Activated CD4-positive, alpha-beta T cell treated with anti-CD3 and anti-CD28 coated beads, Interleukin-2, Interleukin-4, amounts not matched to agents 100 ng/mL and 50 ng/mL, durations not matched to agents 16 hours and 8 hours (primary cell): ENCODE measurements around the gene SHISA7.
"Not testable (repeated sequence)": the region's sequence is repeated elsewhere in the genome, so short reads cannot be mapped to it uniquely, and the experiment has no call there.

Experiments
- DNase-seq: peaks from one replicate; pipeline ENCODE4 v3.0.0-alpha.2; 2020; ENCODE audit warnings: low spot score

SHISA7 gene

DNA sequence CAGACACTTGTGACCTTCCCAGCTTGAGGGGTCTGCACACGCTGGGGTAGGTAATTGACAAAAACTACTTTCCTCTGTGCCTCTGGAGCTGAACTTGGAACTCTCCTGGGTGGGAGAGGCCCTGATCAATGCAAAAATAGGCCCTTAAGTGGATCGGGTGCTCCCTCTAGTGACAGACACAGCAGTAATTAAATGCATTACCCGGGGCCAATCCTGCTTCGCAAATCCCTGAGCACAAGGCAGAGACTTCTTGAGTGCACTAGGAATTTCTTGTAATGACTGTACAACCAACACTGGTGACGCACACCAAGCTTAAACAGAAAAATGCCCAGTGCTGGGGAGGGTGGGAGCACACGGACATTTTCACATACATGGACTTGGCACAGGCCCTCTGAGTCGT is 24.9 kb downstream of the SHISA7 start:
- peak; percentile 57 for DNase-seq

DNA sequence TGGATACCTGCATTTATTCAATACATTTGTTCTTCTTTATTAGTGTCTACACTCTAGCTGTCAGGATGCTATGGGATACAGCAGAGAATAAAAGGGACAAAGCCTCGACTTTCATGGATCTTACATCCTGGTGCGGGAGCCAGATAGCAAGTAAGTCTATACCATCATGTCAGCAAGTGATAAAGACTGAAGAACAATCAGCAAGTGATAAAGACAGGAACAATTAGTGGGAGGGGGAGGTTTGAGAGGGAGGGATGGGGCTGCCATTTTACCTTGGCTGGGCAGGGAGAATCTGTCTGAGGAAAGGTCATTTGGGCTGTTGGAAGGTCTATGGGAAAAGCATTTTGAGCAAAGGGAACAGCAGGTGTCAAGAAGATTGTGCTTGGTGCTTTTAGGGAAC is 32.9 kb downstream of the SHISA7 start:
- DNase-seq: no peak

DNA sequence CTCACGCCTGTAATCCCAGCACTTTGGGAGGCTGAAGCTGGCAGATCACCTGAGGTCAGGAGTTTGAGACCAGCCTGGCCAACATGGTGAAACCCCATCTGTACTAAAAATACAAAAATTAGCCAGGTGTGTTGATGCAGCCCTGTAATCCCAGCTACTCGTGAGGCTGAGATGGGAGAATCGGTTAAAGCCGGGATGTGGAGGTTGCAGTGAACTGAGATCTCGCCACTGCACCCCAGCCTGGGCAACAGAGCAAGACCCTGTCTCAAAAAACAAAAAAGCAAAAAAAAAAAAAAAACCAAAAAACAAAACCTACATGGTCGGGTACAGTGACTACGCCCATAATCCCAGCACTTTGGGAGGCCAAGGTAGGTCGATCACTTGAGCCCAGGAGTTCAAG is 33.9 kb downstream of the SHISA7 start:
- not testable (repeated sequence) for DNase-seq

DNA sequence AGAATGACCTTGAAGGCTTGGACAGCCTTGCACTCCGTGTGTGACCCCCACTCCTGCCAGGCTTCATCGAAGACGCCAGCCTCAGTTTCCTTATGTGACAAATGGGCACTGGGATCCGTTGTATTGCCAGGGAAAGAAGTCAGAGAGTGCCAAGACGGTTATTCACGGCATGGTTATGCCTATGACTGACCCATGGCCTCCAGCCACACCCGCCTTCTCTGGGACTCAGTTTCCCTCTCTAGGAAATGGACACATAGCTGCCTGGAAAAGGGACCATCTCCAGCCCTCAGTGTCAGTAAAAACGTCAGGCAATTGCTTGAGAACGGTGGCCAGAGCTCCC is 34.6 kb downstream of the SHISA7 start:
- DNase-seq: no peak

DNA sequence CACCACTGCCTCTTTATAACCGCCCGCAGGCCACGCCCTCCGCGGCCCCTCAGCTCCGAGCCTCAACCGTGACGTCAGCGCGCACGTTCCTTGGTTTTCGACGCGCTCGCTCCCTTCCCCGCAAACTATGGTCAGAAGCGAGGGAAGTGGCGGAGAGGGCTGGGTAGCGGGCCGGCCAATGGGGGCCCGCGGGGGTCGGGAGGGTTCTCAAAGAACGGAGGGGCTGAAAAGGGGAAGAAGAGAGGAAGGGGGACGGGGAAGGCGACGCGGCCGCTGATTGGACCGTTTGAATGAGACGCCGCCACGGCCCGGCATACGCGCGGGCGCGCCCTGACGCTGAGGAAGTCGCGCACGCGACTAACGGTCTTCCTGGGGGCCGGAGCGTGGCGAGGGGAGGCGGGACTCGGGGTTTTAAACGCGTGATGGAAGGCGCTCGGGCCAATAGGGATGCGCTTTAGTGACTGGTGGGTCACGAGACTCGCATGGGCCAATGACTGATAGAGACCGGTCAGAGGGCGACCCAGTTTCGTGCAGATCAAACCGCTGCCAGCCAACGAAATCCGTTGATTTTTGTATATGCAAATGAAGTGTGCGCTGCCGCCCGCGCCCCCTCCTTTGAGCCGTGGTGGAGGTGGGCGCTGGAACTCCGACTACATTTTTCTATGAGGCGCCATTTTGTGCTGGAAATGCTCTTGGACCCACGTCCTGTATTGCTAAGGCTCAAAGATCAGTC is 35.1 kb downstream of the SHISA7 start:
- DNase-seq: peak; percentile 98

DNA sequence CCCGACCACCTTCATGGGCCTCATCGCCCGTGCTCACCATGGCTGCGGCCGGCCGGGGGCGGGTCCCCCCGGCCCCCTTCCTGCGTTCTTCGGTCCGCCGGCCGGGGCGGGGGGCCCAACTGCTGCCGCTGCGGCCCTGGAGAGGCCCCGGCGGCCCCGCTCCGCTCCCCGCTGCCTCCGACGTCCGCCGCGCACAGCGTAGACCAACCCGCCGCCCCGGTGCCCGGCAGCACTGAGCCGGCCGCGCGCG is 35.6 kb downstream of the SHISA7 start, which contains the start of gene UBE2S:
UBE2S (minus strand) TSS at position 239 of the 250 bp plus-strand sequence; CDS start at position 40, 199 bp downstream.
- not testable (repeated sequence) for DNase-seq

DNA sequence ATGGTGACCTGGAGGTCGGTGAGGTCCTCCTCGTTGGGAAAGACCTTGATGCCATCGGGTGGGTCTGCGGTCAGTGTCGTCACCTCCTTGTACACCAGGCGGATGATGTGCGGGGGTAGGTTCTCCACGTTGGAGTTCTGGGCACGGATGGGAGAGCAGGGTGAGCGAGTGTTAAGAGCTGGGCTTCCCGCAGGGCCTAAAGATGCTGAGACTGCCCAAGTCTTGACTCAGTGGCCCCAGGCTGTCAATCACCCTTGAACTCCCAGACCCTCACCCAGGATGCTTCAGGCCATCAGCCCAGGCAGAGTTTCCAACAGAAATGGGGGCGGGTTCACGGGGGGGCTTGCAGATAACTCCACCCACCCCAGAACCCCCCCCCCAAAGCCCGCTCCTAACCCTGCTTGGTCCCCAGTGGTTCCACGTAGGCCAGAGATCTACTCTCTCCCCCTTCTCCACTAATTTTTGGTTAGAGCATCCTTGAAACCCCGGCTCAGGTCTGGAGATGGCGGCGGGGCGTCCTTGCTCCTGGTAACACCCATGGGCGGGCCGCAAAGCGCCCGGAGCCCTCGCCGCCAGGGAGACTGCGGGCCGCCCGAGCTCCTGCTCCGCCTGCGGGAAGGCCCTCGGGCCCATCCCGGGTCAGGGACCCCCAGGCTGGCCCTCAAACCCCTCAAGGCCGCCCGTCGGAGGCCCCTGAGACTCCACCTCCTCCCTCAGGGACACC is 36.1 kb downstream of the SHISA7 start:
- DNase-seq: peak; percentile 25

DNA sequence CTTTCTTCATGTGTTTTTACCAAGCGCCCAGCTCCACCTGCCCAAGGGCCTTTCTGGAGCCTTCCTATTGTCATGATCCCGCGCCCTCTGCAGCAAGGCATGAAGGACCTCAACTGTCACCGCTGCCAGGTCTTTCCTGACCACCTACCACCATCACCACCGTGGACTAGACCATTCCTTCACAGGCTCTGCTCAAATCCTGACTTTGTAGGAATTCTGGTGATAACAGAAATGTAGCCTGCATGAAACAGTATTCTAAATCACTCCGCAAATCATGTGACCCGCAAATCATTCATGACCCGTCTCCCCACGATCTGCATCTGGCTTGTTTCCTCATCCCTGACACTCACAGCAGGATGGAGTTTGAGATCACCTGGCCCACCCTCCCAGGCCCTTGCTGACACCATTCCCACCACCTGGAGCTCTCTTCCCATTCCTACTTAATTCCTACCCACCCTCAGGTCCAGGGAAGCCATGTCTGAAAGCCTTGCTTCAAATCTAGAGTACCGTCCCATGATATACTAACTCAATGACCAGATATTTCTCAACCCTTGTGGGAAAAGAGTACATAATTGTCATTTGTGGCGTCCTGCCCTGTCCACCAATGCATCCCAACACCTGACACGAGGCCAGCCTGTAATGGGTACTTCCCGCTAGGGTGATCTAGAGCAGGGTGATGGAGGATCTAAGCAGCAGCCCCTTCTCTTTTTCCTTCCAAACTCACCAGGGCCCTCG is 36.8 kb downstream of the SHISA7 start:
- no peak for DNase-seq

DNA sequence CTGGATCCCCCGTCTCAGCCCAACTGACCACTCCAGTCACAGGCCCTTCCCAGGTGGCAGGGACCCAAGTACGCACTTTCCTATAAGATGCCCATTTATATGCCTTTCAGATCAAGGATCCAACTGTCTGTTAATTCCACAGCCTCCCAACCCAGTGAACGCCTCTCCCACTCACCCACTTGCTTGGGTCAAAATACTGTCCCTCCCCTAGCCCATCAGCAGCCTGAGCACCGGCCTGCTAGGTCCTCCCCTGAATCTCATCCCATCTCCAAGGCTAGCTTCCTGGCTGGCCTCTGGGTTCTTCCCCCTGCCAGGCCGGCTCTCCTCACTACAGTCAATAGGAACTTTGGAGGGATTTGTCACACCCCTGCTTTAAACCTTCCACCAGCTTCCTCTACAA is 37.5 kb downstream of the SHISA7 start:
- no peak for DNase-seq

DNA sequence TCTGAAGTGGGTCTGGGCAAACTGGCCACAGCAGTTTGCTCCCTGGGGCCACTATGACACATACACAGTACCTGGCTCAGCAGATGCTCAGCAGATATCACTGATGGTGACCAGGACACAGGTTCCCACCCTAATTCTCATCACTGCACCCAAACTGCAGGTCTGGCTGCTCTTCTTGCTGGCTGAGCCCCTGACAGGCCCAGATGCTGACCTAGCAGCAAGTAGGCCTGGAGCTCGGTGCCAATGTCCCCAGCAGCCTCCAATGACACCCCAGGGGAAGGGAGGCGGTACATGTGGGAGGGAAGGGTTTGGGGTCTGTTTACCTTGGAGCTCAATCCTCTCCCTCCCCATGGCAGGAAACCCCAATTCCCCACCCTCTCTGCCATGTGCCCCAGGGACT is 40.6 kb downstream of the SHISA7 start:
- DNase-seq: no peak

DNA sequence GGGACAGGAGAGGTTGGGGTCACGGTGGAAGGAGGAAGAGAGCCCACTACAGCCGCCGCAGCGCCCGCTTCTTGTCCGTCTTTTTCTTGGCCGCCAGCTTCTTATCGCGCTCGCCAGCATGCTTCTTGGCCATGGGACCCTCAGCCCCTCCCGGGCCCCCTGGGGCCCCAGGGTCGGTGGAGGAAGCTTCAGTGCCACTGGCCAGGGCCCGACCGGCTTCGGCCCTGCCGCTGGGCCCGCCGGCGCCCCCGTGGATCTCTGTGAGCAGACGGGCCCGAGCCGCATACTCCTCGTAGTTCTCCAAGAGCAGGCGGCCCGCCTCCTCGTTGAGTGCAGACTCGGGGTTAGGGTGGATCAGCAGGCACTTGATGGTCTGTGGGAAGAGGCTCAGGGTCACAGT is 41.7 kb downstream of the SHISA7 start:
- DNase-seq: not testable (repeated sequence)

DNA sequence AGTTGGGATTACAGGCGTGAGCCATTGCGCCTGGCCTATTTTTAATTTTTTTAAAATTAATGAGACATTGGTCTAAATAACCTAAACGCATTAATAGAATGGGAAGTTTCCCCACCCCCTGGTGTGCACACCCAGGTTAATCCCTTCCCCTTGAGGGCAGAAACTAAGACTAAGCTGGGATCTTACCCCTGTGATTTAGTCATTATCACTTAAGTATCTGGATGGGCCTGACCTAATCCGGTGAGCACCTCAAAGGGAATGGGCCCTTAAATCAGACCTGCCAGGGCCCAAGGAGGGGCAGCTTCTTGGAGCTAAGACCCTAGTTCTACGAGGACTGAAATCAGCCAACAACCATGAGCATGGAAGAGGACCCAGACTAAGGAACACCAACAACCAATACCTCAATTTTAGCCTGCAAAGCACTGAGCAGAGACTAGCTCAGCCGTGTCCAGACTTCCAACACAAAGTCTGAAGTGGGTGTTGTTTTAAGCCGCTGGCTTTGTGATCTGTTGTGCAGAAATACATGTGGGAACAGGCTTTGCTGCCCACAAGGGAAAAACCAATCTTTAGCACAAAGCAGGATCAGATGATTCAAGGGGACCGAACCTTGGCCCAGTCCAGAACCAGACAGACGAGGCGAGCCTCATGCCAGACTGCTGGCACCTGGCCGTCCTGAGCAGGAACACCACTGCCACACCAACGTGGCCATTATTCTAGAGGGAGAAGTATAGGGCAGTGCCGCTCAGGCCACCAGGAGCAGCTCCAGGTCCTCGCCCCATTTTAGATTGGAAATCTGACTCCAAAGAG is 42.6 kb downstream of the SHISA7 start:
- DNase-seq: no peak

DNA sequence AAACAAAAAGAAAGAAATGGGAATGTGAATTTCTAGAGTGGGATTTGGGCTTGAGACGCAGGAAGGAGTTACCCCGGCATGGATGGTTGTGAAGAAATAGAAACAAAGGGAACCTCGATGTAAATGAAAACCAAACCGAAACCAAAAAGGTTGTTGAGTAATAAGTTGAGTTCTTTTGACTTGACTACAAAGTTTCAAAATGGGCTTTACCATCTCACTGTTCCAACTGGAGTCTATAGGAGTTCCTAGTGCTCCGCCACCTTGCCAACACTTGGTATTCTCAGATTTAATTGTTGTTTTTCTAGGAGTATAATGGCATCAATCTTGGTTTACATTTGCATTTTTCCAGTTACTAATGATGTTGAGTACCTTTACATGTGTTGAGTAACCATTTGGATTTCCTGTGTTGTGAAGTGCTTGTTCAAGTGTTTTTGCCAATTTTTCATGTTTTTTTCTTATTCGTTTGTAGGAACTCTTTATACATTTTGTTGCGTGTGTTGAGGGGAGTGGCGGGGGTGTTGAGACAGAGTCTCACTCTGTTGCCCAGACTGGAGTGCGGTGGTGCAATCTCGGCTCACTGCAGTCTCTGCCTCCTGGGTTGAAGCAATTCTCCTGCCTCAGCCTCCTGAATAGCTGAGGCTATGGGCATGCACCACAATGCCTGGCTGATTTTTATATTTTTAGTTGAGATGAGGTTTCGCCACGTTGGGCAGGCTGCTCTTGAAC is 44.7 kb downstream of the SHISA7 start:
- DNase-seq: peak; percentile 62

DNA sequence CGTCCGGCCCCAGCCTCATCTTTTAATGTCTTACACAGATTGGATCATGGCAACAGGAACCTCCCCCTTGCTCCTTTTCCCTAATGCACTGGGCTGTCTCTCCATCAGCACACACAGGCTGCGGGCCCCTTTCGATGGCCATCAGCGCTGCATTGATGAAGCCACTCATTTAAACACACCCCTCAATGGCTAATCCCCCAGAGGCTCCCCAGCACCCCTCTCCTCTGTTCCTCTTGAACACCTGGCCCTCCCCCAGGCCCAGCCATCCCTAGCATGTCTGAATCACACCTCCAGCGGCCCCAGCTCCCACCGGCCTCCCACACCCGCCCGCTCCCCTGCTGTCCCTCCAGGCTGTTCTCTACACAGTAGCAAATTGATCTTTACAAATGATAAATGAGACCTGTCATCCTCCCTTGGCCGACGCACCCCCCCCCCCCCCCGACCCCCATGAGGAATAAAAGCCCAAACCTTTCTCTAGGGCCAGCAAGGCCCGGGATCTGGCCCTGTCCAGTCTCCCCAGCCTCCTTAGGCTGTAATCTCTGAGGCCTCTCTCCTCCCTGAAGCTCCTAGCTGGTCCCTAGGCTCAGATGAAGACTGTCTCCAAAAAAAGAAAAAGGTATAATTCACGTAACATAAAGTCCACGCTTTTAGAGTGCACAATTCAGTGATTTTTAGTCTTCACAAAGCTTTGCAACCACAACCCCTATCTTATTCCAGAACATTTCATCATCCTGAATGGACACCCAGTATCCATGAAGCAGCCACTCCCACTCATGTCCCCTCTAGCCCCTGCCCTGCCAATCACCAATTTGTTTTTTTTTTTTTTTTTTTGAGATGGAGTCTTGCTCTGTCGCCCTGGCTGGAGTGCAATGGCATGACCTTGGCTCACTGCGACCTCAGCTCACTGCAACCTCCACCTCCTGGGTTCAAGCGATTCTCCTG is 50.0 kb downstream of the SHISA7 start:
- no peak for DNase-seq

DNA sequence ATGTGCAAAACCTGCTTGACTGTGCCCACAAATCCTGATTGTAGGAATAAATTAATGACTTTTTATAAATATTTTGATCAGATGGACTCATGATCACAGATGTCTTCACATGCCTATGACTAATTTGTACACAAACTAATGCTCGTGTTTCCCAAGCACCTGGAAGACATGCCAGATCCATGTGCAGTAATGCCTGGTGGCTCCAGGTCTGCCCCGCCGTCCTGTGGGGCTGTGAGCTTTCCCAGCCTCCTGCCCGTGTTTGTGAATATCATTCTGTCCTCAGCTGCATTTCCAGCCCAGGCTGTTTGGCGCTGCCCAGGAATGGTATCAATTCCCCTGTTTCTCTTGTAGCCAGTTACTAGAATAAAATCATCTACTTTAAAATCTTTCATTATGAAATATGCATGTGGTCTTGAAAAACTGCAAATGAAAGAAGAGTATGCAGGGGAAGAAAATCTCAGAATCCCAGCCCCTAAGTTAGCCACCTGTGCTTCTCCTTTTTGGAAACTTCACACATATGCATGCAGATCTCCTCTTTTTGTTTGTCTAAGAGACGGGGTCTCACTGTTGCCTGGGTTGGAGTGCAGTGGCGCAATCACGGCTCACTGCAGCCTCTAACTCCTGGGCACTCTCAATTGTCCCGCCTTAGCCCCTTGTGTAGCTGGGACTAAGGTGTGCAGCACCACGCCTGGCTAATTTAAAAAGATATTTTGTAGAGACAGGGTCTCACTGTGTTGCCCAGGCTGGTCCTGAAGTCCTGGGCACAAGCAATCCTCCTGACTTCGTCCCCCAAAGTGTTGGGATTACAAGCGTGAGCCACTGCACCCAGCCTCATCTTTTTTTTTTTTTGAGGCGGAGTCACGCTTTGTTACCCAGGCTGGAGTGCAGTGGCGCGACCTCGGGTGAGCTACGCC is 51.1 kb downstream of the SHISA7 start:
- DNase-seq: no peak

DNA sequence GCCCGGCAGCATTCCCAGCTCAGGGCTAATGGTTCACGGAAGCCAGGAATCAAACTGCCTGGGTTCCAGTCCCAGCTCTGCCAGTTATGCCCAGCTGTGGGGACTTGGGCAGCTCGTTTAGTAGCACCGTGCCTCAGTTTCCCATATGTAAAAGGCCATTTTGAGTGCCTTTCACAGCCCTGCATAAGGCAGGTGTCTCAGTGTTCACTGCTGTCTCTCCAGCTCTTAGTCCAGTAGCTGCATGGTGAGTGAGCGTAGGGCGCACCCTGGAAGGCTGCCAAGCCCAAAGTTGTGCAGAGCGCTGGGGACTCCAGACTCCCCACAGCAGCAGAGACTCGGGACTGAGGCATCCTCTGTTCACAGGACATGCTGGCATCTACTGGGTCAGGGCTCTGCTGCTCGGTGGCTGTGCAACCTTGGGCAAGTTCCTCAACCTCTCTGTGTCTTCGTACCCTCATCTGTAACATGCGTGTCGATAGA is 51.9 kb downstream of the SHISA7 start:
- no peak for DNase-seq

DNA sequence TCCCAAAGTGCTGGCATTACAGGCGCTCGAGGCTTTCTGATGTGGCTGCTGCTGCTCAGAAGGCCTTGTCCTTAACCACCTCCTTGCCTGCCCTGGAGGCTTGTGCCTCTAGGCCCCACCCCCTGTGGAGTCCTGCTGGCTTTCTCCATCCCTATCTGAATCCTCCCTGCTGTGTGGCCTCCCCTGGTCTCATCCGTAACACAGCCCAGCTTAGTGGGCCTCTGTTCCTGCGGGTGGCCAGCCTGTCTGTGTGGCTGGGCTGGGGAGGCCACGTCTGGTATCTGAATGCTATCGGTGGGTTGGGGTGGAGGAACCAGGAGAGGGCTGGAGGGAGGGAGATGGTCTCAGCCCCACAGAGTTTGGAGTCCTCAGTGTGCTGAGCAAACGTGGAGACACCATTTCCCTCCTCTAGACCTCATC is 52.6 kb downstream of the SHISA7 start:
- DNase-seq: no peak

DNA sequence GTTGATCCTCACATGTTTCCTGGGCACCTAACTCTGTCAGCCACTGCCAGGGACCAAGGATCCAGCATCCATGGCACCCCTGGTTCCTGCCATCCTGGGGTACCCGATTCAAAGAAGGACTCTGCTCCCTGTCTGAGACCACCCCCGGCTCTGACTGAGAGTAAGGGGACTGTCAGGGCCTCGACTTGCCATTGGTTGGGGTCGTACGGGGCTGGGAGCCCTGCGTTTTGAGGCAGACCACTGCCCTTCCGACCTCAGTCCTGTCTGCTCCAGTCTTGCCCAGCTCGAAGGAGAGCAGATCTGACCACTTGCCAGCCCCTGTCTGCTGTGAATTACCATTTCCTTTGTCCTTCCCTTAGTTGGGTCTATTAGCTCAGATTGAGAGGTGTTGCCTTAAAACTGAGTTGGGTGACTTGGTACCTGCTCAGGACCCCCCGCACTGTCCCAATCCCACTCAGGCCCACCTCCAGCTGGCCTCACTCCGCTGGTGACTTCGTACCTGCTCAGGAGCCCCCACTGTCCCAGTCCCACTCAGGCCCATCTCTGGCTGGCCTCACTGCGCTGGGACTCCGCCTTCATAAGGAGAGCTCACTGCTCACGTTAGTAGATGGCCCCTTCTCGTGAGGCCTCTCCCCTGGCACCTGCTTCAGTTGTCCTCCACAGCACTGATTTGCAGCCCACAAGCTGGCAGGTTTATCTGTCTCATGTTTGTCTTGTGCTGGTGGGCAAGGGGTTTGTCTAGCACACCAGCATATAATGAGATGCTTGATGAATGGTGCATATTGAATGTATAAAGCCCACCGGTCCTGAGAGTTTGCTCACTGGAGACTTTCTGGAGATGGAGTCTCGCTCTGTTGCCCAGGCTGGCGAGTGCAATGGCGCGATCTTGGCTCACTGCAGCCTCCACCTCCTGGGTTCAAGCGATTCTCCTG is 53.4 kb downstream of the SHISA7 start:
- no peak for DNase-seq
